SU-DHL-6 (cell line): ENCODE results near the gene IL6ST.

ENCODE experiments used
- CTCF ChIP-seq: fragments of 200-600 bp; sonication (generic); IDR thresholded peaks from one replicate; pipeline ENCODE4 v1.5.1; 2017; ENCODE audit warnings: antibody characterized with exemption, mild to moderate bottlenecking, low read length, moderate library complexity; ENCODE audit not compliant: insufficient read depth, poor library complexity, severe bottlenecking
- EZH2phosphoT487 ChIP-seq: fragments of 200-600 bp; sonication (generic), shearing (Covaris generic); conservative IDR thresholded peaks from 2 replicates; pipeline ENCODE4 v1.6.1; 2018; ENCODE audit warnings: mild to moderate bottlenecking, antibody characterized with exemption, low read length, moderate library complexity, mixed read lengths

- TF ChIP-seq CTCF = no peak
- TF ChIP-seq EZH2phosphoT487 = no peak
Observed at GRCh38 chr5:55982957-55983381, 11.8 kb downstream of the IL6ST start.
